ENCODE data around the gene SLC6A17.

Gene SLC6A17

GRCh38 chr1:110192541-110192940 lies 42.2 kb downstream of the SLC6A17 start:
- ChIA-PET POLR2A (no interaction called here), CTCF (interaction anchor here (0.8 to 7.0 kb wide), 7 partner anchors 8 to 304 kb away, joined by 4 to 70 read pairs (median 18); no protein-coding TSS in a partner anchor)
- DNase-seq (ENCODE audit: extremely low spot score): no peak
- TF ChIP-seq CTCF (IDR thresholded peaks at IDR 0.05; ENCODE audit: control extremely low read depth, extremely low read depth, low read depth, missing control alignments): no peak

- no peak for DNase-seq (ENCODE audit: extremely low spot score)
- TF ChIP-seq CTCF (IDR thresholded peaks at IDR 0.05; ENCODE audit: control extremely low read depth, extremely low read depth, low read depth, missing control alignments): no peak
- ChIA-PET CTCF (interaction anchor here (3.2 to 7.0 kb wide), 4 partner anchors 13 to 301 kb away, joined by 18 to 70 read pairs (median 32); no protein-coding TSS in a partner anchor), POLR2A (no interaction called here)
These were observed 44.9 kb downstream of the SLC6A17 start for GRCh38 chr1:110195196-110195595.

- POLR2A ChIA-PET: no interaction called here
- CTCF ChIA-PET: interaction anchor here (0.6 to 10.2 kb wide), 51 partner anchors 10 to 328 kb away, joined by 3 to 295 read pairs (median 5); partner anchors contain the start of genes PROK1 and RBM15
- TF ChIP-seq CTCF (IDR thresholded peaks at IDR 0.05; ENCODE audit: control extremely low read depth, extremely low read depth, low read depth, missing control alignments): peak; percentile 95
- DNase-seq (ENCODE audit: extremely low spot score): peak; percentile 88
These were observed 46.8 kb downstream of the SLC6A17 start for GRCh38 chr1:110196917-110197765.

GRCh38 chr1:110197905-110198629 lies 47.8 kb downstream of the SLC6A17 start:
- no peak for TF ChIP-seq CTCF (IDR thresholded peaks at IDR 0.05; ENCODE audit: control extremely low read depth, extremely low read depth, low read depth, missing control alignments)
- DNase-seq (ENCODE audit: extremely low spot score): no peak
- ChIA-PET CTCF (interaction anchor here (0.8 to 10.2 kb wide), 24 partner anchors 10 to 298 kb away, joined by 3 to 295 read pairs (median 6); partner anchors contain the start of gene RBM15), POLR2A (no interaction called here)

- TF ChIP-seq CTCF (IDR thresholded peaks at IDR 0.05; ENCODE audit: control extremely low read depth, extremely low read depth, low read depth, missing control alignments): no peak
- DNase-seq (ENCODE audit: extremely low spot score): no peak
- ChIA-PET POLR2A (no interaction called here), CTCF (interaction anchor here (1.2 to 10.2 kb wide), 4 partner anchors 9 to 298 kb away, joined by 6 to 295 read pairs (median 56); no protein-coding TSS in a partner anchor)
These were observed 48.5 kb downstream of the SLC6A17 start for GRCh38 chr1:110198746-110199145.

- CTCF ChIA-PET: interaction anchor here (1.2 to 10.2 kb wide), 7 partner anchors 8 to 296 kb away, joined by 3 to 295 read pairs (median 55); partner anchors contain the start of gene RBM15
- DNase-seq (ENCODE audit: extremely low spot score): no peak
- TF ChIP-seq CTCF (IDR thresholded peaks at IDR 0.05; ENCODE audit: control extremely low read depth, extremely low read depth, low read depth, missing control alignments): no peak
- POLR2A ChIA-PET: no interaction called here
These were observed 49.9 kb downstream of the SLC6A17 start for GRCh38 chr1:110200190-110200589.

Measured in GM10248 (cell line).